Fibroblast of the aortic adventitia (primary cell): ENCODE data around the gene CTIF. TPM values are rescaled to one million over a fixed set of nuclear protein-coding genes. Genes with fewer than 3 reads are reported as not detected.

Experiments used
- DNase-seq: peaks from one replicate; pipeline ENCODE4 v3.0.0-alpha.2; 2010; ENCODE audit warnings: low read depth
- H3K4me3 ChIP-seq: 2 replicates; pipeline ENCODE4 v1.5.1; 2011; ENCODE audit warnings: low read depth, mild to moderate bottlenecking, control low read depth, low read length, moderate library complexity
- total RNA-seq: library from RNA; depleted of rRNA; stranded (reverse); fragments of >200 nt; gene quantifications from 2 replicates; pipeline ENCODE4 v1.2.3, GENCODE V29; 2012; ENCODE audit warnings: low replicate concordance
- TF ChIP-seq, protein P1 (sequence below): IDR thresholded peaks from 2 replicates; pipeline ENCODE4 v1.5.1; 2011; ENCODE audit warnings: mild to moderate bottlenecking, low read length, control low read depth, inconsistent platforms; ENCODE audit not compliant: insufficient read depth

CTIF gene
- total RNA-seq, 1 donor, result 29.0 TPM

DNA sequence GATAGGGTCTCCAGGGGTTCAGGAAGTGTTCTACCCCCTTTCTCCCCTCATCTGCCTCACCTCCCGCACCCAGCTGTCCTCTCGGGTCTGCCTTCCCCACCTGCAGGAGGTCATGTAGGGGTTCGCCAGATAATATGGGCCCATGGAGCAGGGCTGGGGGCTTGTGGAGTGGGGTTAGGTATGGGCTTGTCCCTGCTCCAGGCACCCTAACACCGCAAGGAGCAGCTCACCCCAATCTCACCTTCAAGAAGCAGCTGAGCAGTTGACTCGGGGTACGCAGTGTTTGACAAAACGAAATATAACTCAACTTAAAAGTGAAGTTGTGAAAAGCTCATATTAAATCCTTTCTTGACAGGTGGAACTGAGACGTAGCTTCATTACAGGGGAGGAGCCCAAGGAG lies 99.6 kb downstream of the CTIF start:
- no peak for DNase-seq
- H3K4me3 ChIP-seq, result no peak overlapping the region
- TF ChIP-seq, protein P1, sequence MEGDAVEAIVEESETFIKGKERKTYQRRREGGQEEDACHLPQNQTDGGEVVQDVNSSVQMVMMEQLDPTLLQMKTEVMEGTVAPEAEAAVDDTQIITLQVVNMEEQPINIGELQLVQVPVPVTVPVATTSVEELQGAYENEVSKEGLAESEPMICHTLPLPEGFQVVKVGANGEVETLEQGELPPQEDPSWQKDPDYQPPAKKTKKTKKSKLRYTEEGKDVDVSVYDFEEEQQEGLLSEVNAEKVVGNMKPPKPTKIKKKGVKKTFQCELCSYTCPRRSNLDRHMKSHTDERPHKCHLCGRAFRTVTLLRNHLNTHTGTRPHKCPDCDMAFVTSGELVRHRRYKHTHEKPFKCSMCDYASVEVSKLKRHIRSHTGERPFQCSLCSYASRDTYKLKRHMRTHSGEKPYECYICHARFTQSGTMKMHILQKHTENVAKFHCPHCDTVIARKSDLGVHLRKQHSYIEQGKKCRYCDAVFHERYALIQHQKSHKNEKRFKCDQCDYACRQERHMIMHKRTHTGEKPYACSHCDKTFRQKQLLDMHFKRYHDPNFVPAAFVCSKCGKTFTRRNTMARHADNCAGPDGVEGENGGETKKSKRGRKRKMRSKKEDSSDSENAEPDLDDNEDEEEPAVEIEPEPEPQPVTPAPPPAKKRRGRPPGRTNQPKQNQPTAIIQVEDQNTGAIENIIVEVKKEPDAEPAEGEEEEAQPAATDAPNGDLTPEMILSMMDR, result no peak

DNA sequence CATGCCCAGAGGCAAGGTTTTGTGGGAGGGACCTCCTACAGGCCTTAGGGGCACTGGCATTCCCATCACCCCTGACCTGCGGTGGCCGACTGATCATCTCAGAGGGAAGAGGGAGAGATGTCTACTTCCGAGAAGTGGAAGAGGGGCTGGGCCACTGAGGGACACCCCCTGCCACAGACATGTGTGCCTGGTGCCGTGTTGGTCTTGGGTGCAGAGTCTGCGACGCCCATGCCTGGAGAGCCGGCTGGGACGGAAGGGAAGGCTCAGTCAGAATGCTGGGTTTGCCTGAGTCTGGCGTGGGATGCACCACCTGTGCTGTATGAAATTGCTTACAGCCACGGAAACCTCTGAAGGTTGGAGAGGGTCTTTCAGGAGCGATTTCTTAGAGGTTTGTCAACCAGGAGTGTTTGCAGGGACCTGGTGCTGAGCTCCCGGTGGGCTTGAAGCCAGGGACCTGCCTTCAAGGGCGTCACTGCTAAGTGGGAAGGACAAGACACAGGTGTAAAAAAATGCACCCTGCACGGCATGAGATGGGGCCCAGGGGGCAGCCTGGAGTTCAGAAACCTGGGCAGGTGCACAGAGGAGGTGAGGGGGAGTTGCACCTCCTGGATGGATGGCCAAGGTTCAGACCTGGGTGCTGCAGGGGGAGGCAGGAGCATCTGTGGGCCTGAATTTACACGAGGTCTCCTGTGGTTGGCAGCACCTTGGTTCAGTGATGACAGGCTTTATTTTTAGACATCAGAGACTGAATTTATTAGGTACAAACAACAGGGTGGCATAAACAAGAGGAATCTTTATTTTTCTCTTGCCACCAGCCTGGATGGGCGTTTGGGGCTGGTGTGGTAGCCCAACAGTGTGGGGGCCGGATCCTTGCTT lies 100.3 kb downstream of the CTIF start:
- TF ChIP-seq, protein P1, result no peak
- no peak overlapping the region for H3K4me3 ChIP-seq
- DNase-seq, result no peak

DNA sequence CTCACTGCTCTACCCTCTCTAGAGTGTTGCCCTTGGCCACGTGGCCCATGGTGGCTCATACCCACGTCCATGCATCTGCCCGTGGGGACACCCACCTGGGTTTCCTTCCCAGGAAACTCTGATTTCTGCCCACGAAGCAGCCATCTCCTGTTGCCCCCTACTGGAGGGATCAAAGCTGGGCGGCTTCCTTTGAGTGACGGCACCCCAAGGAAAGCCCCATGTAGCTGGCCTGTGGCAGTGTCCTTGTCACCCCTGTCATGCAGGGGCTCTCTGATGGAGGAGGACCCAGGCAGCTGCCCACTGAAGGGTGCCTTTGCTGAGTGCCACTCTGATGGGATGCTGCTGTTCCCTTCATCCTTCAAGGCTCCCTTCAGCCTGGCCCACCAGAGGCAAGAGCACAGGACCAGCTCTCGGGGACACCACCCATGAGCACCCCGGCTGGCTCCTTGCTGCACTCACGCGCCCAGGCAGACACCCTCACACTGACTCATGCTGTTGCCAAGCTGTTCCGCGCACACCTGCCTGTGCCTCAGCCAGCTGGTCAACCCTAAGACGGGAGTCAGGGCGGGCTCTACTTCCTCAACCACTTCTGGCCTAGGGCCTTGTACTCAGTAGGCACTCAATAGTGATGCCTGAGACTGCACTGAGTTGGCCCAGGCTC lies 101.1 kb downstream of the CTIF start:
- DNase-seq, result no peak
- TF ChIP-seq, protein P1, result peak; percentile 36
- no peak overlapping the region for H3K4me3 ChIP-seq

DNA sequence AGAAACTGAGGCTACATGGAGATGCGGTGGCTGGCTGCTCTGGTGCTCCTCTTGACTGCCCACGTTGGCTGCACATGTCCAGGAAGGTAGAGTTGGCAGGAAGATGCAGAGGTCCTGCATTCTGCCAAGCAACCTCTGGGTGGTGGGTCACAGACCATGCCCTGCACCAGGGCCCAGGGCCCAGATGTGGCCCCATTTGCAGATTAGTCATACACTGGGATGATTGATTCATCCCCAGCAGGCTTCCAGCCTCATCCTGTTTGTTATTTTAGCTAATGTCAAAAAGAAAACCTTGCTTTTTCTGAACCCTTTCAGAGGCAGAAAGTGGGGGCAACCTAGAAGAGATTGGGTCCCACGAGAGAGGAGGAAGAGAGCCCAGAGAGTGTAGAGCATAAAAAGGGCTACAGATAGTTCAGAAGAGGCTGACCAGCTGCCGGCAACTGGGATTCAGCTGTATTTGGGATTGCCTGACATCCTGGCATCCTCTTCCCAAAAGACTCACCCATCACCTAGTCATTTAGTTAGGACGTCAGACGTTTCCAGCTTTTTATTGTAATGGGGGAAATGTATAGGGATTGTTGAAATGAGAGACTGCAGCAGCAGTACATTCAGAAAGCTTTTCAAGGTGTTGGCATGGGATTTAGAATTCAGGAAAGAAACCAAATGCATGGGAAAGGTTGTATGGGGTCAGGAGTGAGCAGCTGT lies 101.9 kb downstream of the CTIF start:
- no peak overlapping the region for H3K4me3 ChIP-seq
- DNase-seq, result no peak
- TF ChIP-seq, protein P1, result no peak

DNA sequence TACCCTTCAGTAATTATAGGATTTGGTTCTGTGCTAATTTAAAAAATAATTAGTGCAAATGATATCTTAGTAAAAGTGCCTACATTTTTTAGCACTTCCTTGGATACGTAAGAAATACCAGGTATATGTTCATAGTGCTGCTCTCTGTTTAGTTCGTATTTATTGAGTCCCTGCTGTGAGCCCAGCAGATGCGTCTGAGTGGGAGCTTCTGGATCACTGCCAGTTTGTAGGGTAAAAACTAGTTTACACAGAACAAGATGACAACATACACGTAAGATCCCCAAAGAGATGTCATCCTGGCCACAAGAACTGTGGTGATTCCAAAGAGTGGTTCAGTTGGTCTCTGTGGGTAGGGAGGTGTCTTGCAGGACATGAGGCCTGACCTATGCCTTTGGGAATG lies 103.2 kb downstream of the CTIF start:
- no peak overlapping the region for H3K4me3 ChIP-seq
- TF ChIP-seq, protein P1, result no peak
- DNase-seq, result no peak

DNA sequence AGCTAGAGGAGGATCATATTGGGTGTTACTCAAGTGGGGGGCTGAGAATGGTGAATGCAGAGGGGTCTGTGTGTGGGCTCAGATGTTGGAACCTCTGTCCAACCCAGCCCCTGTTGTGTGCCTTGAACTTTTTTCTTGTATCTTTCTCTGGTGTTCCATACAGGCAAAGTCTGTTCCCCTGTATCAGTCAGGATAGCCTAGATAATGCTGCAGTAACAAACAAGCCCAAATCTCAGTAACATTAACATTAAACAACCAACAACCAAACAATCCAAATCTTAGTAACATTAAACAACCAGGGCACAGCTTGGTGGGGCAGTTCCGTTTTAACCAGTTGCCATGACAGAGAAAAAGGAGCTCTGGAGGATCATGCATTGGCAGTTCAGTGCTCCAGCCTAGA lies 103.7 kb downstream of the CTIF start:
- DNase-seq, result no peak
- TF ChIP-seq, protein P1, result no peak
- no peak overlapping the region for H3K4me3 ChIP-seq
